Hepatocyte (in vitro differentiated cells): ENCODE results near the gene VCL.

Source experiments
- EZH2 ChIP-seq: fragments of 200-600 bp; sonication (generic); IDR thresholded peaks from 2 replicates; pipeline ENCODE4 v1.6.1; 2016; ENCODE audit warnings: antibody characterized with exemption, mild to moderate bottlenecking, borderline replicate concordance
- EZH2phosphoT487 ChIP-seq: fragments of 200-600 bp; sonication (generic); IDR thresholded peaks from one replicate; pipeline ENCODE4 v1.6.1; 2018; ENCODE audit warnings: antibody characterized with exemption, mild to moderate bottlenecking, low read depth, moderate library complexity; ENCODE audit not compliant: unreplicated experiment, severe bottlenecking
- TF ChIP-seq, protein P1 (sequence below): fragments of 200-600 bp; sonication (generic); IDR thresholded peaks from 2 replicates; pipeline ENCODE4 v1.5.1; 2016; ENCODE audit warnings: antibody characterized with exemption, mild to moderate bottlenecking; ENCODE audit not compliant: poor library complexity

DNA sequence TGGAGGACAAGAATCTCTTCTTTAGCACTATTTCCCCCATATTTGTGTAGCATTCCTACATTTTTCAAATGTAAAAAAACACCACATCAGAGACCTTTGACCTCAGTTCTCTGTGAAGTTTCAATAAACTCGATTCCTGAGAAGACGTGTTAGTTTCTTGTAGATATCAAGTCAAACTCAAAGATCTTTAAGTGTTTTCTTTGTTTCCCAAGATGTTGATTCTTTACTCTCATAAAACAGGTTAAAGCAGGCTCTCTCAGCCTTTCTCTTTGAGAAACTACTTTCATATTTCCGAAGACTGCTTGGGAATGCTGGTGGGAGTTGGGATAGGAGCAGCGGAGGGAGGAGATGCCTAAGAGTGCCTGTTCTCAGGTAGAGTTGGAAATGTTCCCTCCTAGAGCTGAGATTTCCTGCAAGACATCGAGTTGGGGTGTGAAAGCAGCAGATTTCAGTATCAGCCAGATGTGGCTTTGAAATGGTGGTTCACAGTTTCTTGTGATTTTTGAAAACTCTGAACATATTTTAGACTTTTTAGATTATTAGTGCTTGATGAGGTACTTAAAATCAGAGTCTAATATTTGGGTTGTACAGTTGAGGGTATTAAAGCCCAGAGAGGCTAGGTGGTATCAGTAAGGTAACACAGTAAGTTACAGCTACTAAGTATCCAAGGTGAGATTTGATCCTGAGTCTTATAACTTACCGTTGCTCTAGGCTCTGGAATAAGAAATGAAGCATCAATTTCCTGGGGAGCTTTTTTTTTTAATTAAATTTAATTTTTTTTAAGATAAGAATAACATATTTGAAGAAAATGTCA lies 167.0 kb downstream of the VCL start:
- no peak for TF ChIP-seq EZH2
- TF ChIP-seq, protein P1, sequence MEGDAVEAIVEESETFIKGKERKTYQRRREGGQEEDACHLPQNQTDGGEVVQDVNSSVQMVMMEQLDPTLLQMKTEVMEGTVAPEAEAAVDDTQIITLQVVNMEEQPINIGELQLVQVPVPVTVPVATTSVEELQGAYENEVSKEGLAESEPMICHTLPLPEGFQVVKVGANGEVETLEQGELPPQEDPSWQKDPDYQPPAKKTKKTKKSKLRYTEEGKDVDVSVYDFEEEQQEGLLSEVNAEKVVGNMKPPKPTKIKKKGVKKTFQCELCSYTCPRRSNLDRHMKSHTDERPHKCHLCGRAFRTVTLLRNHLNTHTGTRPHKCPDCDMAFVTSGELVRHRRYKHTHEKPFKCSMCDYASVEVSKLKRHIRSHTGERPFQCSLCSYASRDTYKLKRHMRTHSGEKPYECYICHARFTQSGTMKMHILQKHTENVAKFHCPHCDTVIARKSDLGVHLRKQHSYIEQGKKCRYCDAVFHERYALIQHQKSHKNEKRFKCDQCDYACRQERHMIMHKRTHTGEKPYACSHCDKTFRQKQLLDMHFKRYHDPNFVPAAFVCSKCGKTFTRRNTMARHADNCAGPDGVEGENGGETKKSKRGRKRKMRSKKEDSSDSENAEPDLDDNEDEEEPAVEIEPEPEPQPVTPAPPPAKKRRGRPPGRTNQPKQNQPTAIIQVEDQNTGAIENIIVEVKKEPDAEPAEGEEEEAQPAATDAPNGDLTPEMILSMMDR = no peak
- no peak for TF ChIP-seq EZH2phosphoT487
